ENCODE results near the gene LY6G6D. TPM values are rescaled to one million over a fixed set of nuclear protein-coding genes. Genes with fewer than 3 reads are reported as not detected.

The LY6G6D gene
- total and polyA plus RNA-seq, 2 donors (not counting 1 experiment from before 2014, with no cell fraction given): not detected

DNA sequence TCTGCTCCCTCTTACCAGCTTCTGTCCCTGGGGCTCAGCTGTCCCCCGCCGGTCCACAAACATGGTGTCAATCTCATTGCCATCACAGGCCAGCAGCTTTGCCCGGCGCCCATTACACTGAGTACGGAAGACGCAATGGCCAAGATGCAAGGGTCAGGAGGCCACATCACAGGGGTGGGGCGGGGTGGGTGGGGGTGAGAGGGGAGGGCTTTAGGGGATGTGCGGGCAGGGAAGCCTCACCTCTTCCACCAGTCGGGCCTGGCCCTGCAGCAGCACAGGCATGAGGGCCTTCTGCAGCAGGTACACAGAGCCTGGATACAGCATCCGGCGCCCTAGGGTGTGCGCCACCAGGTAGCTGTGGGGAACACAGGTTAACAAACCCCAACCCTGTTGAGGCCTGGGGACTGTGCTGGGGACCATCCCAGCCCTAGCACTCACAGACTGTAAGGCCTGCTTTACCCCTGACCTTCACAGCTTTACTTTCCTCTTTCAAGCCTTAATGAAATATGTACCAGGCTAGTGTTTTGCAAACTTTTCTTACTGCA, 23.5 kb upstream of the LY6G6D start:
- Mint-ChIP-seq H3K27ac (no peak overlapping the region), H3K4me1 (peaks cover 17% of the 10 kb centered on the region), H3K27me3 (no peaks in the 10 kb centered on the region), H3K9me3 (ENCODE audit: insufficient read depth) (no peaks in the 10 kb centered on the region), H3K4me3 (no peak overlapping the region)
- H3K4me2 ChIP-seq (replicated peaks; ENCODE audit: low read depth, low read length, poor library complexity, severe bottlenecking): no peak overlapping the region
- peaks cover 0 to 82% of the 10 kb centered on the region in 2 experiments for H3K36me3 ChIP-seq (replicated peaks in 1 of 2; ENCODE audit: control extremely low read depth in 1 of 2, control insufficient read depth in 1 of 2, extremely low read depth in 1 of 2, insufficient read depth in 2 of 2, low read length in 1 of 2)
- H3K79me2 ChIP-seq (ENCODE audit: control insufficient read depth, insufficient read depth, low read length): no peaks in the 10 kb centered on the region
- ATAC-seq (ENCODE audit: low read depth) (no peak), DNase-seq (no peak)
- no peak overlapping the region for H3K9ac ChIP-seq (ENCODE audit: low read length)
- POLR2A ChIA-PET: no interaction called here
- H3K27me3 ChIP-seq (replicated peaks in 1 of 4; ENCODE audit: control extremely low read depth in 1 of 4, control insufficient read depth in 3 of 4, insufficient read depth in 4 of 4, low read length in 3 of 4): no peaks in the 10 kb centered on the region
- no peaks in the 10 kb centered on the region for H3K9me3 ChIP-seq (ENCODE audit: control extremely low read depth in 1 of 3, control insufficient read depth in 2 of 3, insufficient read depth in 1 of 3, low read length in 2 of 3)
- no peak for TF ChIP-seq EZH2 (IDR thresholded peaks at IDR 0.05; ENCODE audit: borderline replicate concordance, insufficient read depth, low read depth, low read length, poor library complexity, severe bottlenecking)
- TF ChIP-seq, protein P1, sequence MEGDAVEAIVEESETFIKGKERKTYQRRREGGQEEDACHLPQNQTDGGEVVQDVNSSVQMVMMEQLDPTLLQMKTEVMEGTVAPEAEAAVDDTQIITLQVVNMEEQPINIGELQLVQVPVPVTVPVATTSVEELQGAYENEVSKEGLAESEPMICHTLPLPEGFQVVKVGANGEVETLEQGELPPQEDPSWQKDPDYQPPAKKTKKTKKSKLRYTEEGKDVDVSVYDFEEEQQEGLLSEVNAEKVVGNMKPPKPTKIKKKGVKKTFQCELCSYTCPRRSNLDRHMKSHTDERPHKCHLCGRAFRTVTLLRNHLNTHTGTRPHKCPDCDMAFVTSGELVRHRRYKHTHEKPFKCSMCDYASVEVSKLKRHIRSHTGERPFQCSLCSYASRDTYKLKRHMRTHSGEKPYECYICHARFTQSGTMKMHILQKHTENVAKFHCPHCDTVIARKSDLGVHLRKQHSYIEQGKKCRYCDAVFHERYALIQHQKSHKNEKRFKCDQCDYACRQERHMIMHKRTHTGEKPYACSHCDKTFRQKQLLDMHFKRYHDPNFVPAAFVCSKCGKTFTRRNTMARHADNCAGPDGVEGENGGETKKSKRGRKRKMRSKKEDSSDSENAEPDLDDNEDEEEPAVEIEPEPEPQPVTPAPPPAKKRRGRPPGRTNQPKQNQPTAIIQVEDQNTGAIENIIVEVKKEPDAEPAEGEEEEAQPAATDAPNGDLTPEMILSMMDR (IDR thresholded peaks at IDR 0.05): no peak
- H3K4me1 ChIP-seq (ENCODE audit: control insufficient read depth in 2 of 2, insufficient read depth in 2 of 2, low read length in 2 of 2): peaks cover 10 to 18% of the 10 kb centered on the region in 2 donors
- intact Hi-C loops (cut with micrococcal nuclease): no loop called here
- no peaks in the 10 kb centered on the region for H4K20me1 ChIP-seq (ENCODE audit: control insufficient read depth, insufficient read depth, low read length, poor library complexity, severe bottlenecking)
- CTCF ChIA-PET: interaction anchor here (1.0 to 1.6 kb wide), 2 partner anchors 78 to 80 kb away, joined by 3 to 4 read pairs; no protein-coding TSS in a partner anchor
- H3K27ac ChIP-seq (ENCODE audit: low read length in 2 of 2): no peak overlapping the region
- WGBS (ENCODE audit: insufficient coverage): 96% methylated on average over 9 of the region's 12 CpGs
- H3K4me3 ChIP-seq (ENCODE audit: control extremely low read depth in 1 of 5, extremely low read depth in 1 of 5, insufficient read depth in 1 of 5, low read depth in 2 of 5, low read length in 4 of 5): no peak overlapping the region
- no peak overlapping the region for H2AFZ ChIP-seq (ENCODE audit: insufficient read depth, low read depth, low read length, poor library complexity, severe bottlenecking)

DNA sequence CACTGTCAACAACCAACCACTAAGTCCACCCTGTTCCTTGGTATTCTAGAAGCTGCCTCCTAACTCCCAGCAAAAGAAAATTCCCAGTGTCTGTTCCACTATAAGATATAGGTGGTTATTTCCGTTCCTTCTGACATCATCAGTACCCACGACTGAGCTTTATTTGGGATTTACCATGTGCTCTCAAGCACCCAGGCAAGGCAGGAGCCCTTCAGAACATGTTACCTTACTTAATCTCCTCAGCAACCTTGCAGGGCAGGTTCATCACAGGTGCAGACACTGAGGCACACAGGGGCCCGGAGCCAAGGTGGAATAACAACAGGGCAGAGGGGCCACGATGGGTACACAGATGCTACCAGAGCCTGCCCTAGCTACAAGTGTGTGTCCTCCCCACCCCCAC, 22.8 kb upstream of the LY6G6D start:
- no peaks in the 10 kb centered on the region for H3K9me3 Mint-ChIP-seq (ENCODE audit: insufficient read depth)
- Histone ChIP-seq H3K4me2 (replicated peaks; ENCODE audit: low read depth, low read length, poor library complexity, severe bottlenecking) (no peak overlapping the region), H3K79me2 (ENCODE audit: control insufficient read depth, insufficient read depth, low read length) (no peaks in the 10 kb centered on the region), H3K4me3 (ENCODE audit: control extremely low read depth in 1 of 5, extremely low read depth in 1 of 5, insufficient read depth in 1 of 5, low read depth in 2 of 5, low read length in 4 of 5) (no peak overlapping the region), H3K36me3 (replicated peaks in 1 of 2; ENCODE audit: control extremely low read depth in 1 of 2, control insufficient read depth in 1 of 2, extremely low read depth in 1 of 2, insufficient read depth in 2 of 2, low read length in 1 of 2) (peaks cover 0 to 82% of the 10 kb centered on the region in 2 experiments), H3K27ac (ENCODE audit: low read length in 2 of 2) (no peak overlapping the region), H3K9me3 (ENCODE audit: control extremely low read depth in 1 of 3, control insufficient read depth in 2 of 3, insufficient read depth in 1 of 3, low read length in 2 of 3) (no peaks in the 10 kb centered on the region), H3K4me1 (ENCODE audit: control insufficient read depth in 2 of 2, insufficient read depth in 2 of 2, low read length in 2 of 2) (peaks cover 10 to 18% of the 10 kb centered on the region in 2 donors), H3K9ac (ENCODE audit: low read length) (no peak overlapping the region), H2AFZ (ENCODE audit: insufficient read depth, low read depth, low read length, poor library complexity, severe bottlenecking) (no peak overlapping the region), H4K20me1 (ENCODE audit: control insufficient read depth, insufficient read depth, low read length, poor library complexity, severe bottlenecking) (no peaks in the 10 kb centered on the region), H3K27me3 (replicated peaks in 1 of 4; ENCODE audit: control extremely low read depth in 1 of 4, control insufficient read depth in 3 of 4, insufficient read depth in 4 of 4, low read length in 3 of 4) (no peaks in the 10 kb centered on the region)
- peaks cover 17% of the 10 kb centered on the region for H3K4me1 Mint-ChIP-seq
- H3K4me3 Mint-ChIP-seq: no peak overlapping the region
- no peak for ATAC-seq (ENCODE audit: low read depth)
- CTCF ChIA-PET: interaction anchor here (0.9 kb wide), 1 partner anchor 141 kb away, joined by 4 read pairs; no protein-coding TSS in a partner anchor
- POLR2A ChIA-PET: interaction anchor here (0.6 kb wide), 2 partner anchors 140 to 193 kb away, joined by 5 read pairs; no protein-coding TSS in a partner anchor
- DNase-seq: no peak
- no peaks in the 10 kb centered on the region for H3K27me3 Mint-ChIP-seq
- no peak overlapping the region for H3K27ac Mint-ChIP-seq
- no peak for TF ChIP-seq EZH2 (IDR thresholded peaks at IDR 0.05; ENCODE audit: borderline replicate concordance, insufficient read depth, low read depth, low read length, poor library complexity, severe bottlenecking)
- TF ChIP-seq, protein P1 (IDR thresholded peaks at IDR 0.05): no peak
- intact Hi-C loops (cut with micrococcal nuclease): no loop called here
- WGBS (ENCODE audit: insufficient coverage): 100% methylated on average over 3 of the region's 4 CpGs
